ENCODE data around the gene MLXIP. TPM values are rescaled to one million over a fixed set of nuclear protein-coding genes. Genes with fewer than 3 reads are reported as not detected.

The MLXIP gene
- polyA plus RNA-seq, 1 experiment: 5.8 TPM

GRCh38 chr12:122158700-122159285, 80.2 kb downstream of the MLXIP start:
- no peak for DNase-seq (ENCODE audit: low read depth, low spot score)
- POLR2A ChIA-PET: interaction anchor here (1.1 kb wide), 1 partner anchor 18 kb away, joined by 5 read pairs; no protein-coding TSS in a partner anchor
- CTCF ChIA-PET: interaction anchor here (0.7 kb wide), 1 partner anchor 32 kb away, joined by 3 read pairs; no protein-coding TSS in a partner anchor
- peaks cover 9% of the 10 kb centered on the region for H3K27me3 ChIP-seq (ENCODE audit: control insufficient read depth, insufficient read depth, low read length)
- no peaks in the 10 kb centered on the region for H3K9me3 ChIP-seq (ENCODE audit: control insufficient read depth, insufficient read depth, low read length)
- H3K27ac ChIP-seq (ENCODE audit: low read depth, low read length): no peak overlapping the region
- no peak for TF ChIP-seq CTCF (IDR thresholded peaks at IDR 0.05; ENCODE audit: low read depth, low read length)
- H3K4me3 ChIP-seq (ENCODE audit: low read depth, low read length): no peak overlapping the region

- Histone ChIP-seq H3K4me3 (ENCODE audit: low read depth, low read length) (no peak overlapping the region), H3K27ac (ENCODE audit: low read depth, low read length) (no peak overlapping the region), H3K9me3 (ENCODE audit: control insufficient read depth, insufficient read depth, low read length) (no peaks in the 10 kb centered on the region), H3K27me3 (ENCODE audit: control insufficient read depth, insufficient read depth, low read length) (peaks cover 9% of the 10 kb centered on the region)
- CTCF ChIA-PET: no interaction called here
- POLR2A ChIA-PET: interaction anchor here (0.7 kb wide), 1 partner anchor 108 kb away, joined by 6 read pairs; no protein-coding TSS in a partner anchor
- DNase-seq (ENCODE audit: low read depth, low spot score): no peak
- no peak for TF ChIP-seq CTCF (IDR thresholded peaks at IDR 0.05; ENCODE audit: low read depth, low read length)
These were observed 81.3 kb downstream of the MLXIP start for GRCh38 chr12:122159882-122160281.

GRCh38 chr12:122160761-122161160, 82.2 kb downstream of the MLXIP start:
- no peak for TF ChIP-seq CTCF (IDR thresholded peaks at IDR 0.05; ENCODE audit: low read depth, low read length)
- DNase-seq (ENCODE audit: low read depth, low spot score): no peak
- H3K4me3 ChIP-seq (ENCODE audit: low read depth, low read length): no peak overlapping the region
- ChIA-PET CTCF (no interaction called here), POLR2A (no interaction called here)
- no peak overlapping the region for H3K27ac ChIP-seq (ENCODE audit: low read depth, low read length)
- peaks cover 7% of the 10 kb centered on the region for H3K27me3 ChIP-seq (ENCODE audit: control insufficient read depth, insufficient read depth, low read length)
- no peaks in the 10 kb centered on the region for H3K9me3 ChIP-seq (ENCODE audit: control insufficient read depth, insufficient read depth, low read length)

- no peak for TF ChIP-seq CTCF (IDR thresholded peaks at IDR 0.05; ENCODE audit: low read depth, low read length)
These were observed 83.1 kb downstream of the MLXIP start for GRCh38 chr12:122161682-122162081.

GRCh38 chr12:122162976-122163375, 84.4 kb downstream of the MLXIP start:
- no peak for DNase-seq (ENCODE audit: low read depth, low spot score)
- ChIA-PET CTCF (no interaction called here), POLR2A (no interaction called here)
- no peak overlapping the region for H3K27ac ChIP-seq (ENCODE audit: low read depth, low read length)
- no peaks in the 10 kb centered on the region for H3K9me3 ChIP-seq (ENCODE audit: control insufficient read depth, insufficient read depth, low read length)
- H3K4me3 ChIP-seq (ENCODE audit: low read depth, low read length): no peak overlapping the region
- no peak for TF ChIP-seq CTCF (IDR thresholded peaks at IDR 0.05; ENCODE audit: low read depth, low read length)
- peaks cover 7% of the 10 kb centered on the region for H3K27me3 ChIP-seq (ENCODE audit: control insufficient read depth, insufficient read depth, low read length)

More at GRCh38 chr12:122161682-122162081, 83.1 kb downstream of the MLXIP start:
- Histone ChIP-seq H3K27ac (ENCODE audit: low read depth, low read length) (no peak overlapping the region), H3K27me3 (ENCODE audit: control insufficient read depth, insufficient read depth, low read length) (peaks cover 7% of the 10 kb centered on the region), H3K4me3 (ENCODE audit: low read depth, low read length) (no peak overlapping the region), H3K9me3 (ENCODE audit: control insufficient read depth, insufficient read depth, low read length) (no peaks in the 10 kb centered on the region)
- ChIA-PET POLR2A (no interaction called here), CTCF (no interaction called here)
- DNase-seq (ENCODE audit: low read depth, low spot score): no peak
